Fibroblast of mammary gland (primary cell): ENCODE data around the gene CYB5A.

Experiments
- DNase-seq: peaks from one replicate; pipeline ENCODE4 v3.0.0-alpha.2; 2010; ENCODE audit warnings: low read depth
- H3K4me3 ChIP-seq: 2 replicates; pipeline ENCODE4 v1.5.1; 2011; ENCODE audit warnings: low read depth, mild to moderate bottlenecking, low read length, moderate library complexity; ENCODE audit not compliant: control insufficient read depth
- CTCF ChIP-seq: conservative IDR thresholded peaks from 2 replicates; pipeline ENCODE4 v1.5.1; 2011; ENCODE audit warnings: low read depth, low read length, inconsistent platforms; ENCODE audit not compliant: control insufficient read depth, insufficient read depth

CYB5A gene

GRCh38 chr18:74283646-74284045 is 8.1 kb downstream of the CYB5A start:
- DNase-seq = no peak
- H3K4me3 ChIP-seq = no peak overlapping the region
- no peak for TF ChIP-seq CTCF

- no peak overlapping the region for H3K4me3 ChIP-seq
- peak; percentile 25 for DNase-seq
- TF ChIP-seq CTCF = no peak
Measured at GRCh38 chr18:74282755-74283554, 8.8 kb downstream of the CYB5A start.

- no peak overlapping the region for H3K4me3 ChIP-seq
- DNase-seq = peak; percentile 44
- TF ChIP-seq CTCF = no peak
Measured at GRCh38 chr18:74281980-74282754, 9.6 kb downstream of the CYB5A start.

GRCh38 chr18:74281011-74281979 is 10.5 kb downstream of the CYB5A start:
- no peak for TF ChIP-seq CTCF

GRCh38 chr18:74278983-74279382 is 12.8 kb downstream of the CYB5A start:
- no peak for TF ChIP-seq CTCF

More at GRCh38 chr18:74281011-74281979, 10.5 kb downstream of the CYB5A start:
- DNase-seq = no peak
- no peak overlapping the region for H3K4me3 ChIP-seq

GRCh38 chr18:74278058-74278457 is 13.7 kb downstream of the CYB5A start:
- TF ChIP-seq CTCF = no peak
- no peak overlapping the region for H3K4me3 ChIP-seq
- no peak for DNase-seq

More at GRCh38 chr18:74278983-74279382, 12.8 kb downstream of the CYB5A start:
- DNase-seq = no peak
- no peak overlapping the region for H3K4me3 ChIP-seq
